Measurements from ENCODE around the gene MICALL2.

GRCh38 chr7:1431634-1432380, 27.5 kb downstream of the MICALL2 start:
- TF ChIP-seq CTCF (conservative IDR thresholded peaks at IDR 0.05; ENCODE audit: low read length) (no peak), EZH2phosphoT487 (IDR thresholded peaks at IDR 0.05; ENCODE audit: borderline replicate concordance) (no peak)
